GM18870 (cell line): ENCODE data around the gene MAST4.
"Not testable (repeated sequence)": the region's sequence is repeated elsewhere in the genome, so short reads cannot be mapped to it uniquely, and the experiment has no call there.

Source experiments
- ATAC-seq: cut with Tn5 transposase; IDR thresholded peaks from one replicate; pipeline ENCODE4 v1.9.1; 2021; ENCODE audit warnings: moderate library complexity; ENCODE audit not compliant: unreplicated experiment

Gene MAST4

DNA sequence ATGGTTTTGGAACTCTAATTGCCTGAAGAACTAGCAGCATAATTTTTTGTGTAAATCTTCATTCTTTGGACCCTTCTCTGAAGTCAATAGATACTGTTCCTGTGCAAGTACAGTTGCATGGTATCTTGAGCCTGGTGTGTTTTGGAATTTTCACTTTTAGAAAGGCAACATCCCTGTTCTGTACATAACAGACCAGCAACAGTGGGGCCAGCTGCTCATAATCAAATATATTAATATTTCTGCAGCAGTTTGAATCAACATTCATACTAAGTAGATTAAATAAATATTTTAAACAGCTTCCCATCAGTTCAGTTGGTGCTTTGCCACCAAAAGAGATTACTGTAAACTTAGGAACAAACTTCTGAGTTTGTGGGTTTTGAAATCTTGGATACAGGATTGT, 502.5 kb downstream of the MAST4 start:
- no peak for ATAC-seq

DNA sequence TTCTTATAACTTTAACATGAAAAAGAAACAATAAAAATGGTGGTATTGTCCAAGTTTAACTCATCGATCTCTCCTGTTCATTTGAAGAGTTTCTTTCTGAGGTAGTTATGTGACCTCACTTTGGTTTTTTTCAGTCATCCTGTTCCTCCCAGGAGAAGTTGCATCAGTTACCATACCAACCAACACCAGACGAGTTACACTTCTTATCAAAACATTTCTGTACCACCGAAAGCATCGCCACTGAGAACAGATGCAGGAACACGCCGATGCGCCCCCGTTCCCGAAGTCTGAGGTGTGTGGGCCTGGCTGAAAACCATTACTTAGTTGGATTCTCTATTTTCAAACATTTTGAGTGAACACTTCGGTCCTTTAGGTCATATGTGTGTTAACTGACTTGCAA, 504.1 kb downstream of the MAST4 start:
- no peak for ATAC-seq

- no peak for ATAC-seq
These were observed 506.5 kb downstream of the MAST4 start for GRCh38 chr5:67102708-67103107.

GRCh38 chr5:67104859-67105258, 508.7 kb downstream of the MAST4 start:
- ATAC-seq = no peak

GRCh38 chr5:67105270-67105669, 509.1 kb downstream of the MAST4 start:
- ATAC-seq = no peak

- ATAC-seq = no peak
These were observed 510.6 kb downstream of the MAST4 start for GRCh38 chr5:67106626-67107342.

- no peak for ATAC-seq
These were observed 515.6 kb downstream of the MAST4 start for GRCh38 chr5:67111779-67112178.

DNA sequence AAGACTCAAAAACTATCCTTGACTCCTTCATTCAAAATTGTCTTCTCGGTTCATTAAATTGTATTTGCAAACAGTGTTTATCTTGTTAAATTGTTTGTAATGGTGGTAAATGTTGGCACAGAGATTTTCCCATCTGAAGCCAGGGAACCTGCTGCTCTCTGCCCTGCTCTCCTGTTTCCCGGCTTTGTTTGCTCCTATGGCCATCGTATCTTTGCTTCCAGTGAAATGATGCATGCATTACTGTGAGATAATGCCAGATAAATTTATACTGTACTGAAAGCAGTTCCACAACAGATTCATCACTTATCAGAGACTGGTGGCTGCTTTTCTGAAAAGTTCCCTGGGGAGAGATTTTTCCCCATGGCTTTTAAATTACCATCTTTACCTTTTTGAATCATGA, 519.1 kb downstream of the MAST4 start:
- no peak for ATAC-seq

DNA sequence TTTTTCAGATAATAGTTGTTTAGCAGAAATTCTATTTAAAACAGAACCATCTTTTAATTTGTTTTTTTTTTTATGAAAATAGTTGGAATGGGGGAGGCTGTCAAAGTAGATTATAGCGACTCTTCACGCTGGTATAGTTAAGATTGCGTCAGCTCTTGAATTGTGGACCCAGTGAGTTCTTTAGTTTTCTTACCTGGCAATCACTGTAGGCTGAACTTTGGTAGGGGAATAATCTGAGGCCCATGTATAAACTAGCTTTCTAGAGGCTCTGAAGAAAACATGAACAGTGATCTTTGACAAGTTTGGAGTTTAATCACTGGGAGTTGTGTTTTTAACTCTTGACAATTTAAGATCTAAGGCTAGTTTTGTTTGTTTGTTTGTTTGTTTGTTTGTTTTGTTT, 519.6 kb downstream of the MAST4 start:
- ATAC-seq = no peak

GRCh38 chr5:67118050-67118620, 521.9 kb downstream of the MAST4 start:
- no peak for ATAC-seq

DNA sequence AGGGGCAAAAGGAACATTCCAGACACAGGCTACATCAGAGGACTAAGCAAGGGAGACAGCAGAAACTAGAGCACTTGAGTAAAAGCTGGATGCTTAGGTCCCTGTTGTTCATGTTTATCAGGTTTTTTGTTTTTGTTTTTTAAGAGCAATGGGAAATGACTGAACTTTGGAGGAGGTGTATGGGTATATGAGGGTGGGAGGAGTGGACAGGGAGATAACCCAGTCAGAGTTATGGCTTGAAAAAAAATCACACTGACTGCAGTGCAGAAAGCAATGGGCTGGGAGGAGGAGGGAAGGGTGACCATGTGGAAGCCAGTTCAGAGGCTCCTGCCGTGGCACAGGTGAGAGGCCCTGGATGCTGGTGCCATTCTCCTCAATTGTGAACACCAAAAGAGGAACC, 522.8 kb downstream of the MAST4 start:
- no peak for ATAC-seq

DNA sequence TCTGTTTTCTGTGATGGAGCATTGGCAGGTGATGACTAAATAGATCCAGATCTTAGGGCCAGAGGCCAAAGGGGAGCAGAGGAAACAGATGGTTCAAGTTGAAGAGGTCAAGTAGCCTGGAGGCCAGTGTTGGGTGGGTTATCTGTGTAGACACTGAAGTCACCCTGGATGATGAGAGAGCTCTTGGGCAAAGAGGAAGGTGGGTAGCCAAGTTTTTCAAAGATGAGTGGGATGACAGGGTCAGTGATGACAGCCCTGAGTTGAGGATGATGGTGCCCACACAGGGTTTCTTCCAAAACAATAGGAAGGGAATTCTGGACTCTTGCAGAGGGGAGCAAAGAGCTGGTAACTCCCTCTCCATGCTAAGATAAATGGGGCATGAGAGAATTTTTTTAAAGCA, 523.8 kb downstream of the MAST4 start:
- no peak for ATAC-seq

GRCh38 chr5:67123819-67124218, 527.6 kb downstream of the MAST4 start:
- no peak for ATAC-seq

GRCh38 chr5:67124556-67124955, 528.4 kb downstream of the MAST4 start:
- ATAC-seq = no peak

DNA sequence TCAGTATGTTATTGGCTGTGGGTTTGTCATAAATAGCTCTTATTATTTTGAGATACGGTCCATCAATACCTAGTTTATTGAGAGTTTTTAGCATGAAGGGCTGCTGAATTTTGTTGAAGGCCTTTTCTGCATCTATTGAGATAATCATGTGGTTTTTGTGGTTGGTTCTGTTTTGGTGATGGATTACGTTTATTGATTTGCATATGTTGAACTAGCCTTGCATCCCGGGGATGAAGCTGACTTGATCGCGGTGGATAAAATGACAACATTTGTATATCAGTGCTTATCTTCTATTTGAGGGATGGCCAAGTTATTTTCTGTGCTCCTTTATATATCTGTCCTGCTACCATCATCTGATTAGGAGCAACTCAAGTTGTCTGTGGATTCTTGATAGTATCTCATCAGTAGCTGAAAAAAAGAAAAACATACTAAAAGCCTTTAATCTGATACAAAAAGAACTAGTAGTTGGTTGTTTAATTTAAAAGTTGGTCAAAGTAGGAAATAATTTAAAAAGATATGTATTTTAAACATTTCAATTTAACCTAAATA, 531.2 kb downstream of the MAST4 start:
- ATAC-seq = not testable (repeated sequence)

GRCh38 chr5:67129768-67130167, 533.6 kb downstream of the MAST4 start:
- ATAC-seq = no peak

DNA sequence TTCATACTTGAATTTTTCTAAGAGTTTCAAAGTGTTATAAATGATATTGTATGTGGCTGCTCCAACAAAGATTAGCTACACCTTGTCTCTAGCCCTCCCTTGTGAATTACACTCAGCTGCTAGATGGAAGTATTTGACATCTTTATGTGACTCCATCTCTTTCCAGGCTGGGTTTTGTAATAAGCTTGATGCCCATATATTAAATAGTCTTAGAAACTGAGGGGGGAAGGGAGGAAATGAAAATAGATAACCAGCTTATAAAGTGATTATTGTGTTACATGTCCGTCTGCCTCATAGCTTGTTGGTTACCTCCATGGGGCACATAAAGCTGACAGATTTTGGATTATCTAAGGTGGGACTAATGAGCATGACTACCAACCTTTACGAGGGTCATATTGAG, 537.0 kb downstream of the MAST4 start:
- ATAC-seq = no peak

DNA sequence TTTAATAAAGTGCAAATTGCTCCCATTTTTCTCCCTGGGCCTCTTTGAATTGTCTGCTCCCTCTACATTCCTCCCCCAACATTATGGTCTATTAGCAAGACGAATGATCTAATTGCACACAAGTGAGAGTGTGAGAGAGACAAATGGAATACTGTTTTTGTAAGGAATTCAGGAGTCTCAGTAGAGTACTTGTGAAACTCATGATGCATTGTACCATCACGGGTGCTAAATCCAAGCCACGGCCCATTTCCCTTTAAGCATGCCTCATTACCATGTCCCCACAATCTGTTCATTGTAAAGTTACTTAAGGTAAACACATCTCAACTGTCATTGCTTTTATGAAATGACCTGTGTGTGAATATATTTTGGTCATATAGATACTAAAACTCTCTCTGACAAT, 537.6 kb downstream of the MAST4 start:
- no peak for ATAC-seq

- ATAC-seq = no peak
These were observed 539.3 kb downstream of the MAST4 start for GRCh38 chr5:67135381-67135984.

- ATAC-seq = no peak
These were observed 542.8 kb downstream of the MAST4 start for GRCh38 chr5:67139030-67139429.

- ATAC-seq = no peak
These were observed 544.2 kb downstream of the MAST4 start for GRCh38 chr5:67140413-67140812.

DNA sequence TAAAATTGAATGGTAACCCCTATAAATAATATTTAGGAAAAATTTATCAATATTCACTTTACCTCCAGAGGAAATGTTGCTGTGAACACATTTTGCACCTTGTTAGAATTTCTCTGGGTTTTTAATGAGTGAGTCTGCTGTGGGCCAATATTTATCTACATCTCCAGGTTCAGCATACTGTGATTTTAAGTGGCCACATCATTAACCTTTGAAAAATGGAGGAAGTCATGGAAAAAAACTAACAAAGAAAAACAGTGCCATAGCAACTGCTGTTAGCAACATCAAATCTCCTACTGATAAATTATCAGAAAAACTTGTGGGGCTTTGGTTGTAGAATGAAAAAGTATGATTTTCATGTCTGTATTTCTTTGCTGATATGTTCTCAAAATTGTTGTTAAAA, 545.5 kb downstream of the MAST4 start:
- no peak for ATAC-seq
